Panc1 (cell line): Measurements from ENCODE around the gene SERTAD1. TPM values are rescaled to one million over a fixed set of nuclear protein-coding genes. Genes with fewer than 3 reads are reported as not detected.

Experiments used
- ATAC-seq: fragments of 200-7000 bp; cut with Tn5 transposase; 2 replicates; pipeline ENCODE4 v1.9.1; 2020; ENCODE audit warnings: mild to moderate bottlenecking, moderate library complexity
- BruUV-seq: library from RNA; stranded (reverse); fragments of 400-500 nt; replicated peaks from 2 replicates; lab custom pipeline; 2021; lab: Mats Ljungman, UMichigan
- CTCF ChIA-PET: fragments of 300-600 bp; sonication (Branson Sonifier 250); formaldehyde crosslinking; loops from one replicate; lab custom pipeline; 2022; ENCODE audit warnings: antibody characterized with exemption; lab: Charles Lee
- POLR2A ChIA-PET: fragments of 300-600 bp; sonication (Branson Sonifier 250); formaldehyde crosslinking; loops from one replicate; lab custom pipeline; 2022; ENCODE audit warnings: antibody characterized with exemption; lab: Charles Lee
- DNase-seq: peaks from one replicate; pipeline ENCODE4 v3.0.0-alpha.2; 2010; ENCODE audit warnings: low read depth, low spot score
- H3K27ac ChIP-seq: 2 replicates; pipeline ENCODE4 v1.5.1; 2011; ENCODE audit warnings: mild to moderate bottlenecking, low read length, inconsistent platforms
- H3K27me3 ChIP-seq: fragments of 200-500 bp; sonication (Bioruptor generic); 2 replicates; pipeline ENCODE4 v1.6.0; 2014; ENCODE audit warnings: low read length, inconsistent platforms; ENCODE audit not compliant: control insufficient read depth, insufficient read depth
- H3K36me3 ChIP-seq: fragments of 200-500 bp; sonication (Bioruptor generic); 2 replicates; pipeline ENCODE4 v1.5.1; 2014; ENCODE audit warnings: inconsistent platforms, mild to moderate bottlenecking, low read length, moderate library complexity; ENCODE audit not compliant: control insufficient read depth, insufficient read depth
- H3K4me1 ChIP-seq: 2 replicates; pipeline ENCODE4 v1.5.1; 2011; ENCODE audit warnings: inconsistent platforms, mild to moderate bottlenecking, low read length, moderate library complexity; ENCODE audit not compliant: control insufficient read depth, insufficient read depth
- H3K4me3 ChIP-seq, 2 experiments: 2 replicates each; pipeline ENCODE4 v1.5.1; 2011 to 2012; ENCODE audit warnings: low read depth in 2 of 2, low read length in 2 of 2, mild to moderate bottlenecking in 2 of 2, inconsistent platforms in 1 of 2, moderate library complexity in 1 of 2
- H3K9me3 ChIP-seq: fragments of 200-500 bp; sonication (Bioruptor generic); 2 replicates; pipeline ENCODE4 v1.5.1; 2014; ENCODE audit warnings: low read depth, mild to moderate bottlenecking, inconsistent platforms, low read length, moderate library complexity; ENCODE audit not compliant: control insufficient read depth, insufficient read depth
- POLR2AphosphoS5 ChIP-seq: IDR thresholded peaks from 2 replicates; pipeline ENCODE4 v1.6.1; 2012; ENCODE audit warnings: mild to moderate bottlenecking, low read depth, low read length, moderate library complexity
- REST ChIP-seq, 2 experiments: IDR thresholded peaks; 2 replicates each; pipeline ENCODE4 v1.6.1; 2011 to 2012; ENCODE audit warnings: low read depth in 2 of 2, control low read depth in 1 of 2, low read length in 1 of 2, mild to moderate bottlenecking in 1 of 2, moderate library complexity in 1 of 2; ENCODE audit not compliant: insufficient read depth in 1 of 2
- SIN3A ChIP-seq: IDR thresholded peaks from 2 replicates; pipeline ENCODE4 v1.6.1; 2012; ENCODE audit warnings: low read depth, mild to moderate bottlenecking, low read length, moderate library complexity, borderline replicate concordance; ENCODE audit not compliant: insufficient read depth
- TCF7L2 ChIP-seq: IDR thresholded peaks from 2 replicates; pipeline ENCODE4 v1.6.1; 2011; ENCODE audit warnings: mild to moderate bottlenecking, low read depth, low read length, inconsistent platforms
- in situ Hi-C: cut with HindIII; loops from 2 replicates; pipeline ENCODE4 v1.10.0; 2016; ENCODE audit warnings: low sequenced_read_pairs, low pct_unique_long_range_greater_than_20kb
- intact Hi-C: fragments of 100-400 bp; cut with micrococcal nuclease; formaldehyde crosslinking; loops from one replicate; pipeline ENCODE4 v1.10.0; 2022; ENCODE audit not compliant: unreplicated experiment
- total RNA-seq: library from RNA; stranded (reverse); gene quantifications from one replicate; pipeline ENCODE4 v1.2.1, GENCODE V29; 2021; ENCODE audit not compliant: unreplicated experiment
- TF ChIP-seq, protein P1 (sequence below): fragments of 450-650 bp; IDR thresholded peaks from 2 replicates; pipeline ENCODE4 v1.5.1; 2017; ENCODE audit warnings: mild to moderate bottlenecking

The SERTAD1 gene
- total RNA-seq, 1 experiment from 2014 or later = 13.4 TPM

- ATAC-seq = no peak
- intact Hi-C loops (no loop called here), in situ Hi-C loops (no loop called here)
These were observed 20.0 kb upstream of the SERTAD1 start for GRCh38 chr19:40445780-40446262.

GRCh38 chr19:40444825-40445312 is 19.1 kb upstream of the SERTAD1 start:
- no peak for ATAC-seq
- CTCF ChIA-PET = no interaction called here
- Histone ChIP-seq H3K4me1 (peaks cover 9% of the 10 kb centered on the region), H3K27me3 (no peaks in the 10 kb centered on the region), H3K4me3 (peak overlapping the region; percentile 74 to 100), H3K27ac (peak overlapping the region; percentile 89), H3K36me3 (peaks cover 7% of the 10 kb centered on the region), H3K9me3 (no peaks in the 10 kb centered on the region)
- intact Hi-C loops (loop anchor here (5.0 kb wide), 1 partner anchor 138 kb away; no protein-coding TSS in a partner anchor), in situ Hi-C loops (no loop called here)
- DNase-seq = no peak
- TF ChIP-seq SIN3A (no peak), REST (IDR thresholded peaks at IDR 0.05; ENCODE audit: insufficient read depth in 1 of 2, low read depth in 2 of 2, low read length in 1 of 2) (no peak), POLR2AphosphoS5 (no peak), TCF7L2 (no peak)
- TF ChIP-seq, protein P1, sequence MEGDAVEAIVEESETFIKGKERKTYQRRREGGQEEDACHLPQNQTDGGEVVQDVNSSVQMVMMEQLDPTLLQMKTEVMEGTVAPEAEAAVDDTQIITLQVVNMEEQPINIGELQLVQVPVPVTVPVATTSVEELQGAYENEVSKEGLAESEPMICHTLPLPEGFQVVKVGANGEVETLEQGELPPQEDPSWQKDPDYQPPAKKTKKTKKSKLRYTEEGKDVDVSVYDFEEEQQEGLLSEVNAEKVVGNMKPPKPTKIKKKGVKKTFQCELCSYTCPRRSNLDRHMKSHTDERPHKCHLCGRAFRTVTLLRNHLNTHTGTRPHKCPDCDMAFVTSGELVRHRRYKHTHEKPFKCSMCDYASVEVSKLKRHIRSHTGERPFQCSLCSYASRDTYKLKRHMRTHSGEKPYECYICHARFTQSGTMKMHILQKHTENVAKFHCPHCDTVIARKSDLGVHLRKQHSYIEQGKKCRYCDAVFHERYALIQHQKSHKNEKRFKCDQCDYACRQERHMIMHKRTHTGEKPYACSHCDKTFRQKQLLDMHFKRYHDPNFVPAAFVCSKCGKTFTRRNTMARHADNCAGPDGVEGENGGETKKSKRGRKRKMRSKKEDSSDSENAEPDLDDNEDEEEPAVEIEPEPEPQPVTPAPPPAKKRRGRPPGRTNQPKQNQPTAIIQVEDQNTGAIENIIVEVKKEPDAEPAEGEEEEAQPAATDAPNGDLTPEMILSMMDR = no peak
- POLR2A ChIA-PET = no interaction called here
- BruUV-seq = no TSS peak

More at GRCh38 chr19:40445780-40446262, 20.0 kb upstream of the SERTAD1 start:
- Histone ChIP-seq H3K36me3 (peaks cover 7% of the 10 kb centered on the region), H3K27me3 (no peaks in the 10 kb centered on the region), H3K27ac (no peak overlapping the region), H3K9me3 (no peaks in the 10 kb centered on the region), H3K4me1 (peaks cover 9% of the 10 kb centered on the region), H3K4me3 (no peak overlapping the region)
- BruUV-seq = no TSS peak
- ChIA-PET POLR2A (no interaction called here), CTCF (no interaction called here)
- TF ChIP-seq, protein P1 = no peak
- TF ChIP-seq REST (IDR thresholded peaks at IDR 0.05; ENCODE audit: insufficient read depth in 1 of 2, low read depth in 2 of 2, low read length in 1 of 2) = no peak
- DNase-seq = no peak
